Stimulated activated CD8-positive, alpha-beta memory T cell treated with anti-CD3 and anti-CD28 coated beads, Interleukin-4, amount 100 ng/mL, for 24 hours (primary cell): ENCODE measurements around the gene CDK2AP2.
"Not testable (repeated sequence)": the region's sequence is repeated elsewhere in the genome, so short reads cannot be mapped to it uniquely, and the experiment has no call there.

Experiments
- DNase-seq: peaks from one replicate; pipeline ENCODE4 v3.0.0-alpha.2; 2020; ENCODE audit warnings: low read depth

The CDK2AP2 gene, protein sequence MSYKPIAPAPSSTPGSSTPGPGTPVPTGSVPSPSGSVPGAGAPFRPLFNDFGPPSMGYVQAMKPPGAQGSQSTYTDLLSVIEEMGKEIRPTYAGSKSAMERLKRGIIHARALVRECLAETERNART

DNA sequence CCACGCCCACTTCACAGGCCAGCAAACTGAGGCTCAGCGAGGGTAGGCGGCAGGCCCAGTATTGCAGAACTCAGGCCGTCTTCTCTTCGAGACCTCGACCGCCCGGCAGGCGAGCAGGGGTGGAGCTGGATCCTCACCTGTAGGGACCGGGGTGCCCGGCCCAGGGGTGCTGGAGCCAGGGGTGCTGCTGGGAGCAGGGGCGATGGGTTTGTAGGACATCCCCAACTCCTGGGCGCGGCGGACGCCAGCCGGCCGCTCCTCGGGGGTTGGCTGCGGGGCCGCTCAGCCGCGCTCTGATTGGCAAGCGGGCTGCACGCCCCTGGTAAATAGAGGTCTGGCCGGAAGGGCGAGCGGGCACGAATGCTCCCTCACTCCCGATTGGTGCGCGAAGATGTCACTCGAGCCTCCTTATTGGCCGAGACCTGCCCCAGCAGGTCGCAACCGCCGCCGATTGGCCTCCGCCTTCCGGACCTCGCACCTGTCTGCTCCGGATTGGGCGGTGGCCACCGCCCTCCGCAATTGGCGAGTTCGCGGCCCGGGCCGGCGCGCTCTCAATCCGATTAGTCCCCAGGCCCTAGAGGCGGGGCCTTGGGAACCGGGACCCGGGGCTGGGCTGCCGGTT, at the start of gene CDK2AP2:
TSS of gene CDK2AP2 (minus strand) at position 299 of the 622 bp plus-strand sequence. CDS start at position 219, 80 bp downstream.
- peak; percentile 97 for DNase-seq

DNA sequence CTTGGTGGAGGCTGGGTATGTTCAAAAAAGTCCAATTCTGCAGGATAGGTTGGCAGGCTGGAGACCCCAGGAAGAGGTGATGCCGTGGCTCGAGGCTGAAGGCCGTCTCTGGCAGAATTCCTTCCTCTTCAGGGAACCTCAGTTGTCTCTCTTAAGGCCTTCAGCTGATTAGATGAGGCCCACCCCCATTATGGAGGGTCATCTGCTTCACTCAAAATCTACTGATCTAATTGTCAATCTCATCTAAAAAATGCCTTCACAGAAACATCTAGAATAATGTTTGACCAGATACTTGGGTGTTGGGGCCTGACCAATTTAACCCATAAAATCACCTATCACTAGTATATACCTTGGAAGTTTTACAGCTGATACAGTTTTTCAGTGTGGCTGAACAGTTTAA, 48.3 kb upstream of the CDK2AP2 start:
- no peak for DNase-seq

DNA sequence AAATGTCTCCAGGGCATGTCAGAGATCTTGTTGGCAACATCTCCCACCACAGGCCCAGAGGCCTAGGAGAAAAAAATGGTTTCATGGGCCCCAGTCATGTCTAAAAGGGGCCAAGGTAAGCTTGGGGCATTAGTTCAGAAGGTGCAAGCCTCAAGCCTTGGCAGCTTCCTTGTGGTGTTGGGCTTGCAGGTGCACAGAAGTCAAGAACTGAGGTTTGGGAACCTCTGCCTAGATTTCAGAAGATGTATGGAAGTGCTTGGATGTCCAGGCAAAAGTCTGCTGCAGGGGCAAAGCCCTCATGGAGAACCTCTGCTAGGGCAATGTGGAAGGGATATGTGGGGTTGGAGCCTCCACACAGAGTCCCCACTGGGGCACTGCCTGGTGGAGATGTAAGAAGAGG, 43.7 kb upstream of the CDK2AP2 start:
- not testable (repeated sequence) for DNase-seq

DNA sequence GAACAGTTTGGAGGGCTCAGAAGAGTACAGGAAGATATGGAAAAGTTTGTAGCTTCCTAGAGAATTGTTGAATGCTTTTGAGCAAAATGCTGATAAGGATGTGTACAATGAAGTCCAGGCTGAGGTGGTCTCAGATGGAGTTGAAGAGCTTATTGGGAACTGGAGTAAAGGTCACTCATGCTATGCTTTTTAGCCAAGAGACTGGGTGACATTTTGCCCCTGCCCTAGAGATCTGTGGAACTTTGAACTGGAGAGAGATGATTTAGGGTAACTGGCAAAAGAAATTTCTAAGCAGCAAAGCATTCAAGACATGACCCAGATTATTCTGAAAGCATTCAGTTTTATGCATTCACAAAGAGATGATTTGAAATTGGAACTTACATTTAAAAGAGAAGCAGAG, 43.2 kb upstream of the CDK2AP2 start:
- DNase-seq, result no peak

DNA sequence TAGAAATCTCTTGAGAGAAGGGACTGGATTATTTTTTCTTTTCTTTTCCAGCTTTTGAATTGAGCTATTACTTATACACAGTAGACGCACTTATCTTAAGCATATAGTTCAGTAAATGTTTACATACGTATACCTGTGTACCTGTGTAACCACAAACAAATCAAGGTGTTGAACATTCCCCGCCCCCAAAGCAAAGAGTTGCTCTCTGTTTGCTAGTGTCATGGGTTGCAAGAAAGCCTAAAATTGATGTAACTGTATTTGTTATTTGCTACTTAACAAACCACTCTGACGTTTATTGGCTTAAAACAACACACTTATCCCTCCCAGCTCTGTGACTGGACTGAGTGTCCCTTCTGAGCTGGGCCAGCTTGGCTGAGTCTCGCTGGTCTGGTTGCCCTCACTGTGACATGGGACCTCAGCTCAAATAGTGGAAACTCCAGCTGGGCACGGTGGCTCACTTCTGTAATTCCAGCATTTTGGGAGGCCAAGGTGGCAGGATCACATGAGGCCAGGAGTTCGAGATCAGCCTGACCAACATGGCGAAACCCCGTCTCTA, 40.7 kb upstream of the CDK2AP2 start:
- DNase-seq, result no peak

DNA sequence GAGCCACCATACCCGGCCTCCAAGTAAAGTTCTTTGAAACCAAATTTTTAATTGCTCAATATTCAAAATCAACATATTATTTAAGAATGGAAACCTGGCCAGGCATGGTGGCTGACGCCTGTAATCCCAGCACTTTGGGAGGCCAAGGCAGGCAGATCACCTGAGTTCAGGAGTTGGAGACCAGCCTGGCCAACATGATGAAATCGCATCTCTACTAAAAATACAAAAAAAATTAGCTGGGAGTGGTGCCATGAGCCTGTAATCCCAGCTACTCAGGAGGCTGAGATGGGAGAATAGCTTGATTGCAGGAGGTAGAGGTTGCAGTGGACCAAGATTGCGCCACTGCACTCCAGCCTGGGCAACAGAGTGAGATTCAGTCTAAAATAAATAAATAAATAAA, 40.1 kb upstream of the CDK2AP2 start:
- DNase-seq, result not testable (repeated sequence)

DNA sequence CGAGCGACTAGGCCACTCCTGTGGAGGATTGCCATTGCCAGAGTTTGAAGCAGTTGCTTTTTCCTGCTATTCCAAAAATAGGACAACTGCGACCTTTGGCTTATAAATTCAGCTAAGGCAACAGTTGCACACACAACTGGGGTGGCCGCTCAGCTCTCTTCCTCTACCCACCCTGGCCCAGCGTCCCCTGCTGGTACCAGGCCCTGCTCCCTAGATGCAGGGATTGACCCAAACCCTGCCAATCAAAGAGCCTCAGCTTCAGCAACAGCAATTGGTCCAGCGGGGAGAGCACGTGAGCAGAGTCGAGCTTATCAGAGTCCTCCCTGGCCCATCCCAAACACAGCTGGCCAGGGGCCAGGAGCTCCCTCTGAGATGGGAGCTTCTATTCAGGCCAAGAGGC, 37.3 kb upstream of the CDK2AP2 start:
- DNase-seq, result no peak

DNA sequence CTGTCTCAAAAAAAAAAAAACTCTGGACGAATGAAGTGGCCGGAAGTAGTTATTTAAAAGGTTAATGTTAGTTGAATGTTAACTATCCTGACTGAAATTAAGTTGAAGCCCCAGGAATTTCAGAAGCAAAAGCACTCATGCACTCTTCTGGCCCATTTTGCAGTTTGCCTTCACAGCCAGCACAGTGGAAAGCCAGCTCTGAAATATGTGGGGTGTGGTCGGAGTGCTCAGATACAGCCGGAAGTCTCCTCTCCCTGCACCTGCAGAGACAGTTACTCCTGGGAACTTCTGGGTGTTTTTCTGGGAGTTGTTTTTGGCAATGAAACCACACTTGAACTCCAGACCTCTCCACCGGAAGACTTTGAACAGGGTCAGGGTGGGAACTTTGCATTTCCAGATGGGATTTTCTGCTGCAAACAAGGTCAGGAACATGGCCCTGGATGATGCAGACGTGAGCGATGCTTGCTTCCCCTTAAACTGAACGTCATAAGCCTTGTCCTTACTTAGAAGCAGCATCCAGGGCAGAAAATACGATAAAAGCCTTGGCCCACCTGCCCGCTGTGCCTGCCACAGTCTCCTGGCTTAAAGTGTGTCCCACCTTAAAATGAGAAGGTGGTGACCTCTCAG, 36.8 kb upstream of the CDK2AP2 start:
- no peak for DNase-seq

DNA sequence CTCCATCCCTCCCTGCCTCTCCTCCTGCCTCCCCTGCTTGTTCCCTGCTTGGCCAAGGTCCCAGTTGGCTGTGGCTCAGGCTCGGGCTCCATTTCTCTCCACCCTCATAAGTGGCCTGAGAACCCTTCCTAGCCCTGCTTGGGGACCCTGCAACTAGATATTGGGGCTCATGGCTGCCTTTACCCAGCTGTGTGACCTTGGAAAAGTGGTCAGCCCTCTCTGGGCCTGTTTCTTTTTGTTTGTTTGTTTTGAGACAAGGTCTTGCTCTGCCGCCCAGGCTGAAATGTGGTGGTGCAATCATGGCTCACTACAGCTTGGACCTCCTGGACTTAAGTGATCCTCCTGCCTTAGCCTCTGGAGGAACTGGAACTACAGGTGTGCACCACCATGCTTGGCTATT, 35.6 kb upstream of the CDK2AP2 start:
- no peak for DNase-seq

DNA sequence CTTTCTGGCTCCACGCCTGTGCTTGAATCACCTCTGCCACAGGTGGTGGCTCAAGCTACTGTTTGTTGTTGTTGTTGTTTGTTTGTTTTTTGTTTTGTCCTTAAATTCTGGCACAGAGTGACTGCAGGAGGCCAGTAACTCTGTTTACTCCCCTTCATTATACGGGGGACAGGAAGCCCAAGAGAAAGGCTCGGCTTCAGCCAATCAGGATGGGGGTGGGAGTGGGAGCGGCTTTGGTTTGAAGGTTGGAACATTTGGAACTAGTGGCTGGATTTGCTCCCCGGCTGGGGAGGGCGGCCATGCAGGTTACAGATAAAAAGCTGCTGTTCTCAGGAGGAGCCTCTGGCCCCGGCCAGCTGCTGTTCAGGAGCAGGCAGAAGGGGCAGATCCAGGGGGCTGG, 35.0 kb upstream of the CDK2AP2 start:
- no peak for DNase-seq

DNA sequence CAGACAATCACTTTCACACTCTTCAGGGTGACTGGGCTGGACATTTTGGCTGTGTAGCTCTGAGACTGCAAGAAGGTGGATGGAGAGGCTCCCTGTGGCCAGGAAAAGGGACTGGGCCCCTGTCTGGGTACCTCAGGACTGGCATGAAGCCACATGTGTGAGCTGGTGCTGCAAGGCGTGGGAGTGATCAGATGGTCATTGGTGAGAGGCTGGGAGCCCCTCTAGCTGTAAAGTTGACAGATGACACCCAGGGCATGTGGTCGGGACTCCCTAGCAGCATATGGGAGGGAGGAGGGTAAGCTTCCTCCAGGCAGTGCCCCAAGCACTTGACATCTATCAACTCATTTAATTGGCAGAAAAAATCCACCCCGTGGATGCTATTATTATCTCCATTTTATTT, 34.2 kb upstream of the CDK2AP2 start:
- DNase-seq, result no peak

DNA sequence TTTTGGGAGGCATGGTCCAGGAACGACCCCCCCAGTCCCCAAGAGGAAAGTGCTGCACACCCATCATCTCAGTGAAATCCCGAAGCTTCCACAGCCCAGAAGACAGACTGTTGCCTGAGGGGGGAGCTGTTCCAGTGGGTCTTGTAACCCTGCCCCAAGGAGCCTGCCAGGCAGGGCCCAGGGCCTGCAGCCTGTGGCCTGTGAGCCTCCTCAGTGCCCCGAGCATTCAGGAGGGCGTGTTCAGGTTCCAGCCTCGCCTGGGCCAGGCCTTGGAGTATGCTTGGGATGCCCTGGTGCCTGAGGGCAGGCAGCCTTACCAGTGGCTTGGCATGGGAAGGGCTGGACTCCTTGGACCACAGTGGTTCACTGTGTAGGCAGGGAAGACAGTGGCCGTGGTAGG, 33.2 kb upstream of the CDK2AP2 start:
- DNase-seq, result no peak

DNA sequence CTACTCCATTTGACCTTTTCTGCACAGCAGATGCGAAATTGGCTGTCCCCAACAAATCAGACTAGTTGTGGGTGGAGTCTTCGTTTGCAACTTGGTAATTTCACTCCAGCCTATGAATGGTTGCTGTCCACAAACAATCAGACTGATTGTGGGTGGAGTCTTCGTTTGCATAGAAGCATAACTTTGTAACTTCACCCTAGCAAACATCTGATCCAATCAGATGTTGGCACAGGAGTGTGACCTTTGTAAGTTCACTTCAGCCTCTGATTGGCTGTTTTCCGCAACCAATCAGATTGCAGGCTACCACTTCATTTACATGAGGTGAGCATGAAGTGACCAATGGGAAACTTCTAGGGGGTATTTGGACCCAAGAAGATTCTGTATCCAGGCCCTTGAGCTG, 31.6 kb upstream of the CDK2AP2 start:
- DNase-seq, result no peak

DNA sequence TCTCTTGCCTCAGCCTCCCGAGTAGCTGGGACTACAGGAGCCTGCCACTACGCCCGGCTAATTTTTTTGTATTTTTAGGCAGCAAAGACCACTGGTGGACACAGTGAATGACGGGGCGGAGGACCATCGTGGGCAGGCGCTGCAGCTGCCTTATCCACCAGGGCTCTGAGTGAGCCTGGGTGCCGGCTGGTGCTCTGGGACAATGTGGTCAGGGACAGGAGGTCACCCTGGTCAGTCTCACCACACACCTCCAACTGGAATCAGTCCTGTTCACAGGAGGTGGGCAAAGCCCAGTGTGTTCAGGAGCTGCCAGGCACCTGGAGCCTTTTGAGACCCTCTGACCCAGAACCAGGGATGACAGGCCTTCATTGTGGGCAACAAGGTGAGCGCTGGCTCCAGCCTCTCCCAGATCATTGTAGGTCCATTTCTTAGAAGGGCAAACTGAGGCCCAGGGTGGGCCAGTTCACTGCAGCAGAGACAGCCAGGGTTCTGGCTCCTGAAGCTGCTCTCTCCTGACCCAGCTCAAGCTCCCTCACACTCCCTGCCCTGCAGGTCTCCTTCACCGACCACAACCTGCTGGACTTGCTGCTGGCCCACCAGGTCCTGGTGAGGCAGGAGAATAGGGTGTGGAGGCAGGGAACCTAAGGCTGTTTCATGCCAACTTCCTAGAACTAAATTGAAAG, 31.0 kb upstream of the CDK2AP2 start:
- DNase-seq, result no peak

DNA sequence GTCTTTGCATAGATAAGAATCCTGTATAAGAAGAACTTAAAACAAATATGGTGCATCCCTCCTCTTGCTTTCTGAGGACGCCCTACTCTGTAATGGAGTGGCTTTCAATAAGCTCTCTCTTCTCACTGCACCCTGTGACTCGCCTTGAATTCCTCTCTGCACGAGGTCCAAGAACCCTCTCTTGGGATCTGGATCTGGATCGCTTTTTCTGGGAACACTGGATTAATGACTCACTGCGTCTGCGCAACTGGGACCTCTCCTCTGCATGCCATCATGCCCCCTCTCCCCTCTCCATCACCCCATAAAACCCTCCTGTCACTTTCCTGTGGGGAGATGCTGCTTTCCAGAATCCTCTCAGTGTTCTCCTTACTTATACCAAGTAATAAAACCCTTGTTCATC, 30.3 kb upstream of the CDK2AP2 start:
- no peak for DNase-seq

DNA sequence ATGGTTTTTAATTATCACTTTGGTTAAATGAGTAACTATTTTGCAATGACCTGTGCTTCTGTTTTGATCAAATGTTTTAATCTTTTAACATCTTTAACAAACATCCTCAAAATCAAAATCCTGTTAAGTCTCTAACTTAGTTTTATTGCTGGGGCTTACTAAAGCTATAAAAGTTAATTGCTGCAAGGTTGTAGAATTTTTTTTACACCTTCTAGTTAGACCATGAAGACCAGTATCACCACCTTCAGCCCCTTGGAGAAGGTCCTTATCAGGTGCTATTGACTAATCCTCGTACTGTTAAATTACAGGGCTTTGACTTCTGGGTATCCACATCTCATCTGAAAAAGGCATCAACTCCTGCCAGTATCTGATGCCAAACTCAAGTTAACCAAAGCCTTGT, 27.6 kb upstream of the CDK2AP2 start:
- no peak for DNase-seq

DNA sequence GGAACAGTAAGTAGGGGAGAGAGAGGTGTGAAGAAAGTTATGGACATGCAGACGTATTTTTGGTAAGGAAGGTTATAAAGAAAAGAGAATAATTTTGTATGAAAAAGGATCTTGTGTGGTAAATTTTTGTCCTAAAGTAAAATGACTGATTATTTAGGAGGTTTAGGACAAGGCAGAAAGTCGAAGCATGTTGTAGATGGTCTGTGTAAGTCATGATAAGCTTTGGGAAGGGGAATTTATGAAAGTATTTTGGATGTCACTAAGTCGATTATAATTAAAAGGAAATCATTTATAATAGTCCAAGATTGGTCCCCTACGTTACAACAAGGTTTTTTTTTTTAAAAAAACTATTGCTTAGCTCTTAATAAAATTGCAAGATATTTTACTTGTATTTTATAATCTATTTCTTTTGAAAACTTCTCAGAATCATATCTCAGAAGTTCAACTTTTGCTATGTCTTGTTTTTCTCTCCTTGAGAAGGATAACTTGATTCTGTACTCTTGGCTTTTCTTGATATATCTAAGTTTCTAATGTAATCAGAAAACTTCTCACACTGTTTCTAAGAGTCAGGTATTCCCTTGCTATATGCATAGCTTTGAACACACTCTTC, 26.2 kb upstream of the CDK2AP2 start:
- no peak for DNase-seq

DNA sequence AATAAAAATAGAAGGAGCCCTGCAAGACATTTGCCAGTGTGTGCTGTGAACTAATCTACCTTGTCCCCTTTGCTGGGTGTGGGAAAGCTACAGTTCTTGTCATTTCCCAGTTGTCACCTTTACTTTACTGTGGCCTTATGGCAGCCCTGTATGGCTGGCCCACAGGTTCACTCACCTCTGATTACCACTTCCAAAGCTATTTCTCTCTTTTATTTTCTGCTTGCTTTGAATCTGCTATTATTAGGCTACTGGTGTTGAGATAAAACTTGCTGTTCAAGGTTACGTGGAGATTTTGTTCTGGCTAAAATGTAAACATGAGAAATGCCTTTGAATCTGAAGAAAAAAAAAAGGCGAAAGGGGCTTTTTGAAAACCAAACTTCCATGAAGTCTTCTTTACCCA, 24.9 kb upstream of the CDK2AP2 start:
- DNase-seq, result no peak

DNA sequence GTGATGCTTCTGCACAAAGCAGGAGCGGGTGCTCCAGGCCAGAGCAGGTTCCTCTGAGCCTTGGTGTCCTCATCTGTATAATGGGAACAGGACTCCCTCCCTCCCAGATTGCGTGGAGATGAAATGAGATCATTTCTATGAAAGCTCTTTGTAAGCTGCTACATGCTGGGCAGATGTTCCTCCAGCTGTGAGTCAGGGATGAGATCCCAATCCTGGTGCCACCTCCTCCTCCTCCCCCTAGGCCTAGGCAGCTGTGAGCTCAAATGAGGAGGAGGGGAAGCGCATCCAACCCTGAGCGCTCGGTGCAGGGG, 22.3 kb upstream of the CDK2AP2 start:
- DNase-seq, result no peak

DNA sequence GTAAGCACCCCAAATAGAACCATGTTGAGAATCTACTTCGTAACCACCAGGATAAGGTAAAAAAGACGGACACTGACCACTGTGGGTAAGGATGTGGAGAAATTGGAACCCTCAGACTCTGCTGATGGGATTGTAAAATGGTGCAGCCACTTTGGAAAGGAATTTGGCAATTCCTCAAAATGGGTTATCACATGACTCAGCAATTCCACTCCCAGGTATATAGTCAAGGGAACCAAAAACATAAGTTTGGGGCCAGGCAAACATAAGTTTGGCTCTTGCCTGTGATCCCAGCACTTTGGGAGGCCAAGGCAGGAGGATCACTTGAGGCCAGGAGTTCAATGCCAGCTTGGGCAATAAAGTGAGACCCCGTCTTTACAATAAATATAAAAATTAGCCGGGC, 20.4 kb upstream of the CDK2AP2 start:
- DNase-seq, result no peak

DNA sequence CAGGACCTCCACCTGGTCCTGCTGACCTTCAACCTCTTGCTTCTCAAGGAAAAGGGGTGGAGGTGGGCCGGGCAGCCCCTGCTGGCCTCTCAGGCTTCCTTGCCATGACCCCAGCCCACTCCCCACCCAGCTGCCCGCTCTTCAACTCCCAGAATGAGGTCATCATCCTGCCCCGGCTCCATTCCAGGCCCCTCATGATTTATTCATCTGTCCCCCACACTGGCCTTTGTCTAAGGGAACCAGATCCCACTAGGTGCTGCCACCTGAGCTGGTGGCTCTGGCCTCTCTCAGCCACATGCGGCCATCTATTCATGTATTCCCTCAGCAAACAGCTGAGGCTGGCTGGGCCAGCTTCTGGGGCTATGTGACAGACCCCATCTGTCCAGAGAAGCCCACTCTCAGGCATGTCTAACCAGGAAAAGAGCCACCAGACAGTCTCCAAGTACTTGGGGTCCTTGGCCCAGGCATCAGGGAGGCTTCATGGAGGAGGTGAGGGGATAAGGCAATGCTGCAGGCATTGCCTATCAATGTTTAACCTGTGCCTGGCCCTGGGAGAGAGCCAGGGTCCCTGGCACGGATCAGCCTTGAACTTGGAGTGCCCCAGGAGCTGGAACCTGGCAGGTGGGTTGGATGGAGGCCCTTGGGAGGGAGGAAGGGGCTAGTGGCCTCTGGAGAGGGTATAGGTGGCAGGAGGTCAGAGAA, 17.5 kb upstream of the CDK2AP2 start:
- DNase-seq, result no peak

DNA sequence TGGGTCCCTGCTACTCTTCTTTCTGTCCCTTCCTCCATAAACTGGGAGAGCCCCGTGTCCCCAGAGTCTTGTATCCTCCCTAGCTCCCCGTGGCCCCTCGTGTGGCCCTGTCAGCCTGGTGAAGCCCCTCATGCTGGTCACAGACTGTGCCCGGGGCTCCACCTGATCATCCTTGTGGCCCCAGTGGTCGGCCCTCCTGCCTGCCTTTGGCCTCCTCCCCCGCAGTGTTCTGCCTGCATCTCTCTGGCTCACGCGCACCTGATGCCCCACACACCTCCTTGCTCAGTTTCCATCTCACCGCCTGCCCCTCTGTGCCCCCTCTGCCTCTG, 16.5 kb upstream of the CDK2AP2 start:
- DNase-seq, result no peak
